Cardiac muscle cell (in vitro differentiated cells and primary cell): Measurements from ENCODE around the gene MT3. TPM values are rescaled to one million over a fixed set of nuclear protein-coding genes. Genes with fewer than 3 reads are reported as not detected.

Experiments used
- DNase-seq, 2 donors: peaks; one replicate each; pipeline versions ENCODE4 v3.0.0 to v3.0.0-alpha.2; 2010 to 2017; ENCODE audit warnings: low read depth in 1 of 2, low spot score in 1 of 2
- H3K27ac ChIP-seq: fragments of 200-600 bp; sonication (generic); 2 replicates; pipeline ENCODE4 v1.5.1; 2016
- H3K27me3 ChIP-seq: fragments of 200-600 bp; sonication (generic); 2 replicates; pipeline ENCODE4 v1.6.0; 2016; ENCODE audit warnings: control low read depth
- H3K36me3 ChIP-seq: fragments of 200-600 bp; sonication (generic); 2 replicates; pipeline ENCODE4 v1.5.1; 2016; ENCODE audit warnings: control low read depth
- H3K4me1 ChIP-seq: fragments of 200-600 bp; sonication (generic); 2 replicates; pipeline ENCODE4 v1.8.1; 2017; ENCODE audit warnings: low read depth, mild to moderate bottlenecking, mixed run types
- H3K4me3 ChIP-seq: fragments of 200-600 bp; sonication (generic); 2 replicates; pipeline ENCODE4 v1.5.1; 2016; ENCODE audit warnings: mild to moderate bottlenecking
- H3K9me3 ChIP-seq: fragments of 200-600 bp; sonication (generic); 2 replicates; pipeline ENCODE4 v1.5.1; 2017; ENCODE audit warnings: low read depth, mild to moderate bottlenecking, control low read depth
- polyA plus RNA-seq: library from polyadenylated mRNA; unstranded; fragments of >200 nt; fragmentation: Nextera tagmentation; extraction: Ambion mirVana; gene quantifications from 2 replicates; pipeline ENCODE4 v1.2.1, GENCODE V29; 2016
- total RNA-seq: library from RNA; depleted of rRNA; stranded (reverse); fragments of >200 nt; gene quantifications from 2 replicates; pipeline ENCODE4 v1.2.3, GENCODE V29; 2016
- TF ChIP-seq, protein P1 (sequence below): IDR thresholded peaks from 2 replicates; pipeline ENCODE4 v1.5.1; 2012; ENCODE audit warnings: low read depth, mild to moderate bottlenecking, low read length

Gene MT3
- total RNA-seq (not detected in 2 replicates), polyA plus RNA-seq (1.0 TPM in 1 of 2 replicates, not detected in the other)

DNA sequence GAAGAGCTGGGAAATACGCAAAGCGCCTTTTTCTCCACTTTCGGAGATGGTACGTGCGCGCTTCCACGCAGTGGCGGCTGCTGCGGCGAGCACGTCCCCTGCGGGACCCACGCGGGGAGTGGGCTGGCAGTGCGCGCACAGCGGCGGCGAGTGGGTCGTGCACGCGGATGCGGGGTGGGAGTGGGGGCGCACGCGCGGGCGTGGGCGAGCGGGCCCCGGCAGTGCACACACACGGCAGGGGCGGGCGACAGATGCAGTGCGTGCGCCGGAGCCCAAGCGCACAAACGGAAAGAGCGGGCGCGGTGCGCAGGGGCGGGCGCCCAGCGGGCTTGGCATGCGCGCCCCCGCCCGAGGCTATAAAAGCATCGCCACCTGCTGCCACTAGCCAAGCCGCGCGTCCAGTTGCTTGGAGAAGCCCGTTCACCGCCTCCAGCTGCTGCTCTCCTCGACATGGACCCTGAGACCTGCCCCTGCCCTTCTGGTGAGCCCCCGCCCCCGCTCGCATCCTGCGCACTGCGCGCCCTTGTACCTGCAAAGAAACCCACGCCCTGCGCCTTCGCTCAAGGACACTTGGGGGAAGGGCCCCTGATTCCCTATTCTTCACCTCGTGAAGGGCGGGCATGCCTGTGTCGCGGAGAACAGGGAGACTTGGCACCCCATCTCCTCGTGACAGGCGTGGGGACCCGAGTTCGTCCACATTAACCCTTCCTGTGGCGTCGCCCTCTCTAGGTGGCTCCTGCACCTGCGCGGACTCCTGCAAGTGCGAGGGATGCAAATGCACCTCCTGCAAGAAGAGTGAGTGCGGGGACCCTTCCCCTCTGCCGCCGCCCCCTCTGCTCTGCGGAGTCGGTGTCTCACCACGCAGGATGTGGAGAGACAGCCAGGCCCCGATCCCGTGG is at the start of gene MT3:
TSS of gene MT3 (plus strand) at position 388 of the 899 bp plus-strand sequence. CDS start at position 451, 63 bp downstream.
- peaks cover 95% of the 10 kb centered on the region for H3K27me3 ChIP-seq
- peak in 1 of 2 donors; percentile 40 for DNase-seq

GRCh38 chr16:56539656-56540055 is 49.7 kb upstream of the MT3 start:
- Histone ChIP-seq H3K36me3 (no peaks in the 10 kb centered on the region), H3K4me3 (no peak overlapping the region), H3K9me3 (no peaks in the 10 kb centered on the region), H3K27ac (no peak overlapping the region), H3K27me3 (peaks cover 3% of the 10 kb centered on the region), H3K4me1 (no peaks in the 10 kb centered on the region)
- TF ChIP-seq, protein P1, sequence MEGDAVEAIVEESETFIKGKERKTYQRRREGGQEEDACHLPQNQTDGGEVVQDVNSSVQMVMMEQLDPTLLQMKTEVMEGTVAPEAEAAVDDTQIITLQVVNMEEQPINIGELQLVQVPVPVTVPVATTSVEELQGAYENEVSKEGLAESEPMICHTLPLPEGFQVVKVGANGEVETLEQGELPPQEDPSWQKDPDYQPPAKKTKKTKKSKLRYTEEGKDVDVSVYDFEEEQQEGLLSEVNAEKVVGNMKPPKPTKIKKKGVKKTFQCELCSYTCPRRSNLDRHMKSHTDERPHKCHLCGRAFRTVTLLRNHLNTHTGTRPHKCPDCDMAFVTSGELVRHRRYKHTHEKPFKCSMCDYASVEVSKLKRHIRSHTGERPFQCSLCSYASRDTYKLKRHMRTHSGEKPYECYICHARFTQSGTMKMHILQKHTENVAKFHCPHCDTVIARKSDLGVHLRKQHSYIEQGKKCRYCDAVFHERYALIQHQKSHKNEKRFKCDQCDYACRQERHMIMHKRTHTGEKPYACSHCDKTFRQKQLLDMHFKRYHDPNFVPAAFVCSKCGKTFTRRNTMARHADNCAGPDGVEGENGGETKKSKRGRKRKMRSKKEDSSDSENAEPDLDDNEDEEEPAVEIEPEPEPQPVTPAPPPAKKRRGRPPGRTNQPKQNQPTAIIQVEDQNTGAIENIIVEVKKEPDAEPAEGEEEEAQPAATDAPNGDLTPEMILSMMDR = no peak
- no peak for DNase-seq

More for the DNA sequence above, at the start of gene MT3:
- Histone ChIP-seq H3K4me3 (peak within 1 kb of the TSS; percentile 27), H3K36me3 (no peaks in the 10 kb centered on the region), H3K4me1 (no peaks in the 10 kb centered on the region), H3K27ac (no peak within 1 kb of the TSS), H3K9me3 (no peaks in the 10 kb centered on the region)
- TF ChIP-seq, protein P1 = no peak

- Histone ChIP-seq H3K36me3 (no peaks in the 10 kb centered on the region), H3K9me3 (no peaks in the 10 kb centered on the region), H3K4me3 (no peak overlapping the region), H3K27ac (no peak overlapping the region), H3K27me3 (no peaks in the 10 kb centered on the region), H3K4me1 (peaks cover 3% of the 10 kb centered on the region)
- DNase-seq = no peak
- TF ChIP-seq, protein P1 = no peak
Measured at GRCh38 chr16:56542039-56542438, 47.3 kb upstream of the MT3 start.

GRCh38 chr16:56547120-56547948 is 42.0 kb upstream of the MT3 start:
- Histone ChIP-seq H3K4me3 (no peak overlapping the region), H3K9me3 (no peaks in the 10 kb centered on the region), H3K4me1 (peaks cover 16% of the 10 kb centered on the region), H3K36me3 (no peaks in the 10 kb centered on the region), H3K27ac (peak overlapping the region; percentile 72), H3K27me3 (no peaks in the 10 kb centered on the region)
- TF ChIP-seq, protein P1 = no peak
- peak; percentile 26 to 49 for DNase-seq

GRCh38 chr16:56547949-56548567 is 41.3 kb upstream of the MT3 start:
- H3K36me3 ChIP-seq = no peaks in the 10 kb centered on the region
- H3K27ac ChIP-seq = no peak overlapping the region
- H3K4me1 ChIP-seq = peaks cover 16% of the 10 kb centered on the region
- TF ChIP-seq, protein P1 = no peak
- no peak overlapping the region for H3K4me3 ChIP-seq
- peak in 1 of 2 donors; percentile 7 for DNase-seq
- no peaks in the 10 kb centered on the region for H3K9me3 ChIP-seq
- no peaks in the 10 kb centered on the region for H3K27me3 ChIP-seq
